ENCODE results near the gene RUNX1. TPM values are rescaled to one million over a fixed set of nuclear protein-coding genes. Genes with fewer than 3 reads are reported as not detected.
A peak's percentile ranks its signal among the peaks of the same experiment; 100 is the strongest.
"Not testable (repeated sequence)": the region's sequence is repeated elsewhere in the genome, so short reads cannot be mapped to it uniquely, and the experiment has no call there.

Gene RUNX1
- polyA plus RNA-seq, 12 donors, result 3.6 to 18.8 (median 6.9) TPM; not detected in 1

- DNase-seq, result no peak
These were observed 239.3 kb downstream of the RUNX1 start for GRCh38 chr21:34809822-34810221.

GRCh38 chr21:34808569-34809204 is 240.4 kb downstream of the RUNX1 start:
- no peak for DNase-seq

GRCh38 chr21:34807881-34808568 is 241.1 kb downstream of the RUNX1 start:
- DNase-seq, result no peak

GRCh38 chr21:34807146-34807880 is 241.8 kb downstream of the RUNX1 start:
- no peak for DNase-seq

GRCh38 chr21:34806423-34806822 is 242.7 kb downstream of the RUNX1 start:
- DNase-seq, result no peak

GRCh38 chr21:34805157-34805556 is 243.9 kb downstream of the RUNX1 start:
- no peak for DNase-seq

- DNase-seq, result not testable (repeated sequence)
These were observed 244.5 kb downstream of the RUNX1 start for GRCh38 chr21:34804584-34804983.

GRCh38 chr21:34803782-34804370 is 245.2 kb downstream of the RUNX1 start:
- DNase-seq, result no peak

- no peak for DNase-seq
These were observed 246.8 kb downstream of the RUNX1 start for GRCh38 chr21:34802180-34802899.

- no peak for DNase-seq
These were observed 247.5 kb downstream of the RUNX1 start for GRCh38 chr21:34801519-34802132.

GRCh38 chr21:34800797-34801518 is 248.1 kb downstream of the RUNX1 start:
- DNase-seq, result no peak

GRCh38 chr21:34799092-34799491 is 250.0 kb downstream of the RUNX1 start:
- DNase-seq, result no peak

GRCh38 chr21:34797921-34798535 is 251.1 kb downstream of the RUNX1 start:
- no peak for DNase-seq

- no peak for DNase-seq
These were observed 251.9 kb downstream of the RUNX1 start for GRCh38 chr21:34797201-34797525.

GRCh38 chr21:34796518-34797200 is 252.4 kb downstream of the RUNX1 start:
- DNase-seq, result no peak

- DNase-seq, result peak; percentile 35
These were observed 253.4 kb downstream of the RUNX1 start for GRCh38 chr21:34795548-34796180.

GRCh38 chr21:34795175-34795547 is 253.9 kb downstream of the RUNX1 start:
- DNase-seq, result peak; percentile 37

- DNase-seq, result no peak
These were observed 254.4 kb downstream of the RUNX1 start for GRCh38 chr21:34794686-34795085.

GRCh38 chr21:34793471-34793870 is 255.6 kb downstream of the RUNX1 start:
- no peak for DNase-seq

Data from muscle of arm (tissue), 12 donors.